Measurements from ENCODE around the gene CARD11.
A peak's percentile ranks its signal among the peaks of the same experiment; 100 is the strongest.

Gene CARD11

GRCh38 chr7:2873146-2873545 is 170.5 kb downstream of the CARD11 start:
- Histone ChIP-seq H3K4me1 (no peaks in the 10 kb centered on the region), H3K27ac (no peak overlapping the region), H3K27me3 (peaks cover 0 to 19% of the 10 kb centered on the region in 2 donors), H3K36me3 (no peaks in the 10 kb centered on the region), H3K9me3 (no peaks in the 10 kb centered on the region), H3K4me3 (no peak overlapping the region)
- intact Hi-C loops (cut with DNase I; ENCODE audit: low total_unique reads): no loop called here
- TF ChIP-seq, protein P1, sequence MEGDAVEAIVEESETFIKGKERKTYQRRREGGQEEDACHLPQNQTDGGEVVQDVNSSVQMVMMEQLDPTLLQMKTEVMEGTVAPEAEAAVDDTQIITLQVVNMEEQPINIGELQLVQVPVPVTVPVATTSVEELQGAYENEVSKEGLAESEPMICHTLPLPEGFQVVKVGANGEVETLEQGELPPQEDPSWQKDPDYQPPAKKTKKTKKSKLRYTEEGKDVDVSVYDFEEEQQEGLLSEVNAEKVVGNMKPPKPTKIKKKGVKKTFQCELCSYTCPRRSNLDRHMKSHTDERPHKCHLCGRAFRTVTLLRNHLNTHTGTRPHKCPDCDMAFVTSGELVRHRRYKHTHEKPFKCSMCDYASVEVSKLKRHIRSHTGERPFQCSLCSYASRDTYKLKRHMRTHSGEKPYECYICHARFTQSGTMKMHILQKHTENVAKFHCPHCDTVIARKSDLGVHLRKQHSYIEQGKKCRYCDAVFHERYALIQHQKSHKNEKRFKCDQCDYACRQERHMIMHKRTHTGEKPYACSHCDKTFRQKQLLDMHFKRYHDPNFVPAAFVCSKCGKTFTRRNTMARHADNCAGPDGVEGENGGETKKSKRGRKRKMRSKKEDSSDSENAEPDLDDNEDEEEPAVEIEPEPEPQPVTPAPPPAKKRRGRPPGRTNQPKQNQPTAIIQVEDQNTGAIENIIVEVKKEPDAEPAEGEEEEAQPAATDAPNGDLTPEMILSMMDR (IDR thresholded peaks at IDR 0.05): no peak
- no peak for DNase-seq

GRCh38 chr7:2872296-2872874 is 171.3 kb downstream of the CARD11 start:
- Histone ChIP-seq H3K9me3 (no peaks in the 10 kb centered on the region), H3K4me3 (no peak overlapping the region), H3K27me3 (peaks cover 0 to 19% of the 10 kb centered on the region in 2 donors), H3K4me1 (no peaks in the 10 kb centered on the region), H3K36me3 (no peaks in the 10 kb centered on the region), H3K27ac (no peak overlapping the region)
- intact Hi-C loops (cut with DNase I; ENCODE audit: low total_unique reads): no loop called here
- no peak for DNase-seq
- TF ChIP-seq, protein P1 (IDR thresholded peaks at IDR 0.05): no peak

DNA sequence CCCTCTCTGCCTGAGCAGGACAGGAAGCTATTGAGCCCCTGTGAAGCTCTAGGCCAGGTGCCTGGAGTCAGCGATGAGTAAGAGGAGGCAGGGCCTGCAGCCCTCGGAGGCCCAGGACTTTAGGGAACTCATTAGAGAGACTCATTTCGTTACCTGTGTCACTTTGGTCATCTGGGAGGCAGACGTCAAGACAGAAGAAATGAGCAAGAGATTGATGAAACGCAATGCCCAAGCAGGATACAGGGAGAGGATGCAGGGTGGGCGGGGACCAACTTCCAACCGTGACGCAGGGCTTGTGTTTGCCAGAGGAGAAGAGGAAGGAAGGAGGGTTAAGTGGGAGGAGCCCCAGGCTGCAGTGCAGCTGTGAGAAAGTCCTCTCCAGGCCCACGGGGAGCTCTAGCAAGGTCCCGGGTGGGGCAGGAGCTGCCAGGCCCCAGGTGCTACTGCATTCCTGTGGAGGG is 173.2 kb downstream of the CARD11 start:
- no peaks in the 10 kb centered on the region for H3K36me3 ChIP-seq
- H3K9me3 ChIP-seq: no peaks in the 10 kb centered on the region
- H3K4me3 ChIP-seq: no peak overlapping the region
- no peaks in the 10 kb centered on the region for H3K4me1 ChIP-seq
- peak; percentile 71 to 80 for DNase-seq
- TF ChIP-seq, protein P1 (IDR thresholded peaks at IDR 0.05): no peak
- intact Hi-C loops (cut with DNase I; ENCODE audit: low total_unique reads): no loop called here
- no peak overlapping the region for H3K27ac ChIP-seq
- peaks cover 0 to 10% of the 10 kb centered on the region in 2 donors for H3K27me3 ChIP-seq

DNA sequence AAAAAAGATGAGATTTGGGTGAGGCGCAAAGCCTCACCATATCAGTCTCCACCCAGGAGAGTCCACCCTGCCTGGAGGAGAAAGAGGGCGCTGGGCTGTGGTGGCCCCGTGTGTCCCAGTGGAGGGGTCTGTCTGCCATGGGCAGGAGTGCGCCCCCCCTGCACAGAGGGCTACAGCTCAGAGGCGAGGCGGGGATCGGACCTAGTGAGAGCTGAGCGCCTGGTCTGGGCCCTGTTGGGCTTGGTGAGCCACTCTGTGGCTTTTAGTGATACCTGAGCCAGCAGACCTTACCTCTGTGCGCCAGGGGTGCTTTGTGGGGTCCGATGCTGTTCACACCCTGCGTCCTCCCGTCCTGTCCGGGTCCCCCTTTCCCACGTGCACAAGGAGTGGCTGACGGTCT is 173.7 kb downstream of the CARD11 start:
- Histone ChIP-seq H3K4me3 (no peak overlapping the region), H3K27me3 (peaks cover 0 to 10% of the 10 kb centered on the region in 2 donors), H3K27ac (no peak overlapping the region), H3K9me3 (no peaks in the 10 kb centered on the region), H3K4me1 (peaks cover 0 to 5% (median 4%) of the 10 kb centered on the region in 4 donors), H3K36me3 (no peaks in the 10 kb centered on the region)
- no peak for DNase-seq
- TF ChIP-seq, protein P1 (IDR thresholded peaks at IDR 0.05): no peak
- intact Hi-C loops (cut with DNase I; ENCODE audit: low total_unique reads): no loop called here

GRCh38 chr7:2866601-2867000 is 177.1 kb downstream of the CARD11 start:
- Histone ChIP-seq H3K27ac (no peak overlapping the region), H3K27me3 (peaks cover 0 to 5% of the 10 kb centered on the region in 2 donors), H3K4me3 (no peak overlapping the region), H3K9me3 (no peaks in the 10 kb centered on the region), H3K36me3 (no peaks in the 10 kb centered on the region), H3K4me1 (peaks cover 6 to 30% (median 27%) of the 10 kb centered on the region in 4 donors)
- intact Hi-C loops (cut with DNase I; ENCODE audit: low total_unique reads): no loop called here
- TF ChIP-seq, protein P1 (IDR thresholded peaks at IDR 0.05): no peak
- DNase-seq: no peak
